ENCODE results near the gene MEIS2. TPM values are rescaled to one million over a fixed set of nuclear protein-coding genes. Genes with fewer than 3 reads are reported as not detected.

The MEIS2 gene
- total RNA-seq, 2 experiments from 2014 or later: not detected

GRCh38 chr15:36907295-36907694 lies 193.1 kb downstream of the MEIS2 start:
- H3K4me3 Mint-ChIP-seq: no peak overlapping the region
- CTCF ChIA-PET: interaction anchor here (0.7 kb wide), 1 partner anchor 170 kb away, joined by 3 read pairs; no protein-coding TSS in a partner anchor

GRCh38 chr15:36905908-36906307 lies 194.4 kb downstream of the MEIS2 start:
- no peak overlapping the region for H3K27ac Mint-ChIP-seq
- H3K27me3 Mint-ChIP-seq (ENCODE audit: low read depth): peaks cover 13% of the 10 kb centered on the region
- no peak overlapping the region for H3K4me3 Mint-ChIP-seq
- H3K4me1 Mint-ChIP-seq (ENCODE audit: low read depth): no peaks in the 10 kb centered on the region
- no peaks in the 10 kb centered on the region for H3K36me3 Mint-ChIP-seq (ENCODE audit: low read depth)
- no peak for DNase-seq
- intact Hi-C loops (cut with micrococcal nuclease): no loop called here
- CTCF ChIA-PET: no interaction called here
- no peaks in the 10 kb centered on the region for H3K9me3 Mint-ChIP-seq

More at GRCh38 chr15:36907295-36907694, 193.1 kb downstream of the MEIS2 start:
- Mint-ChIP-seq H3K27me3 (ENCODE audit: low read depth) (peaks cover 9% of the 10 kb centered on the region), H3K9me3 (no peaks in the 10 kb centered on the region), H3K36me3 (ENCODE audit: low read depth) (no peaks in the 10 kb centered on the region), H3K27ac (no peak overlapping the region), H3K4me1 (ENCODE audit: low read depth) (no peaks in the 10 kb centered on the region)
- DNase-seq: no peak
- intact Hi-C loops (cut with micrococcal nuclease): no loop called here

- Mint-ChIP-seq H3K27ac (no peak overlapping the region), H3K4me3 (no peak overlapping the region), H3K27me3 (ENCODE audit: low read depth) (peaks cover 15% of the 10 kb centered on the region), H3K4me1 (ENCODE audit: low read depth) (no peaks in the 10 kb centered on the region), H3K9me3 (no peaks in the 10 kb centered on the region), H3K36me3 (ENCODE audit: low read depth) (no peaks in the 10 kb centered on the region)
- DNase-seq: no peak
- intact Hi-C loops (cut with micrococcal nuclease): no loop called here
- CTCF ChIA-PET: no interaction called here
Measured at GRCh38 chr15:36904715-36905114, 195.6 kb downstream of the MEIS2 start.

GRCh38 chr15:36903922-36904556 lies 196.3 kb downstream of the MEIS2 start:
- Mint-ChIP-seq H3K9me3 (no peaks in the 10 kb centered on the region), H3K4me1 (ENCODE audit: low read depth) (no peaks in the 10 kb centered on the region), H3K27ac (no peak overlapping the region), H3K27me3 (ENCODE audit: low read depth) (peaks cover 15% of the 10 kb centered on the region), H3K36me3 (ENCODE audit: low read depth) (no peaks in the 10 kb centered on the region), H3K4me3 (no peak overlapping the region)
- intact Hi-C loops (cut with micrococcal nuclease): no loop called here
- no peak for DNase-seq
- CTCF ChIA-PET: no interaction called here

- Mint-ChIP-seq H3K4me1 (ENCODE audit: low read depth) (no peaks in the 10 kb centered on the region), H3K27ac (no peak overlapping the region), H3K36me3 (ENCODE audit: low read depth) (no peaks in the 10 kb centered on the region), H3K9me3 (no peaks in the 10 kb centered on the region), H3K27me3 (ENCODE audit: low read depth) (peaks cover 15% of the 10 kb centered on the region), H3K4me3 (no peak overlapping the region)
- intact Hi-C loops (cut with micrococcal nuclease): no loop called here
- CTCF ChIA-PET: no interaction called here
- DNase-seq: no peak
Measured at GRCh38 chr15:36903195-36903594, 197.2 kb downstream of the MEIS2 start.

- Mint-ChIP-seq H3K4me3 (no peak overlapping the region), H3K4me1 (ENCODE audit: low read depth) (no peaks in the 10 kb centered on the region), H3K9me3 (no peaks in the 10 kb centered on the region), H3K36me3 (ENCODE audit: low read depth) (no peaks in the 10 kb centered on the region), H3K27me3 (ENCODE audit: low read depth) (peaks cover 20% of the 10 kb centered on the region), H3K27ac (no peak overlapping the region)
- intact Hi-C loops (cut with micrococcal nuclease): no loop called here
- DNase-seq: no peak
- CTCF ChIA-PET: interaction anchor here (0.7 kb wide), 1 partner anchor 18 kb away, joined by 3 read pairs; no protein-coding TSS in a partner anchor
Measured at GRCh38 chr15:36901012-36901411, 199.3 kb downstream of the MEIS2 start.

GRCh38 chr15:36899696-36900095 lies 200.7 kb downstream of the MEIS2 start:
- H3K27me3 Mint-ChIP-seq (ENCODE audit: low read depth): peaks cover 20% of the 10 kb centered on the region
- no peaks in the 10 kb centered on the region for H3K4me1 Mint-ChIP-seq (ENCODE audit: low read depth)
- H3K36me3 Mint-ChIP-seq (ENCODE audit: low read depth): no peaks in the 10 kb centered on the region
- CTCF ChIA-PET: interaction anchor here (0.6 kb wide), 1 partner anchor 17 kb away, joined by 3 read pairs; no protein-coding TSS in a partner anchor
- no peak overlapping the region for H3K27ac Mint-ChIP-seq
- intact Hi-C loops (cut with micrococcal nuclease): no loop called here
- DNase-seq: no peak
- no peak overlapping the region for H3K4me3 Mint-ChIP-seq
- H3K9me3 Mint-ChIP-seq: no peaks in the 10 kb centered on the region

- Mint-ChIP-seq H3K9me3 (no peaks in the 10 kb centered on the region), H3K4me3 (no peak overlapping the region), H3K27me3 (ENCODE audit: low read depth) (peaks cover 13% of the 10 kb centered on the region), H3K27ac (no peak overlapping the region), H3K36me3 (ENCODE audit: low read depth) (no peaks in the 10 kb centered on the region), H3K4me1 (ENCODE audit: low read depth) (no peaks in the 10 kb centered on the region)
- CTCF ChIA-PET: interaction anchor here (0.7 kb wide), 1 partner anchor 1083 kb away, joined by 3 read pairs; no protein-coding TSS in a partner anchor
- DNase-seq: no peak
- intact Hi-C loops (cut with micrococcal nuclease): no loop called here
Measured at GRCh38 chr15:36898536-36899126, 201.7 kb downstream of the MEIS2 start.

- intact Hi-C loops (cut with micrococcal nuclease): no loop called here
- no peaks in the 10 kb centered on the region for H3K36me3 Mint-ChIP-seq (ENCODE audit: low read depth)
Measured at GRCh38 chr15:36897834-36898233, 202.5 kb downstream of the MEIS2 start.

GRCh38 chr15:36896949-36897348 lies 203.4 kb downstream of the MEIS2 start:
- no peak for DNase-seq
- no peaks in the 10 kb centered on the region for H3K9me3 Mint-ChIP-seq
- CTCF ChIA-PET: no interaction called here
- H3K27me3 Mint-ChIP-seq (ENCODE audit: low read depth): peaks cover 15% of the 10 kb centered on the region
- H3K36me3 Mint-ChIP-seq (ENCODE audit: low read depth): no peaks in the 10 kb centered on the region
- intact Hi-C loops (cut with micrococcal nuclease): no loop called here
- no peak overlapping the region for H3K4me3 Mint-ChIP-seq
- H3K27ac Mint-ChIP-seq: no peak overlapping the region
- no peaks in the 10 kb centered on the region for H3K4me1 Mint-ChIP-seq (ENCODE audit: low read depth)

More at GRCh38 chr15:36897834-36898233, 202.5 kb downstream of the MEIS2 start:
- H3K27me3 Mint-ChIP-seq (ENCODE audit: low read depth): peaks cover 13% of the 10 kb centered on the region
- no peak overlapping the region for H3K27ac Mint-ChIP-seq
- no peaks in the 10 kb centered on the region for H3K4me1 Mint-ChIP-seq (ENCODE audit: low read depth)
- no peak for DNase-seq
- H3K4me3 Mint-ChIP-seq: no peak overlapping the region
- CTCF ChIA-PET: no interaction called here
- no peaks in the 10 kb centered on the region for H3K9me3 Mint-ChIP-seq

GRCh38 chr15:36894075-36894474 lies 206.3 kb downstream of the MEIS2 start:
- Mint-ChIP-seq H3K27me3 (ENCODE audit: low read depth) (peaks cover 25% of the 10 kb centered on the region), H3K4me3 (no peak overlapping the region), H3K27ac (no peak overlapping the region), H3K9me3 (no peaks in the 10 kb centered on the region), H3K4me1 (ENCODE audit: low read depth) (no peaks in the 10 kb centered on the region), H3K36me3 (ENCODE audit: low read depth) (no peaks in the 10 kb centered on the region)
- CTCF ChIA-PET: interaction anchor here (0.6 kb wide), 1 partner anchor 461 kb away, joined by 5 read pairs; no protein-coding TSS in a partner anchor
- intact Hi-C loops (cut with micrococcal nuclease): no loop called here
- DNase-seq: no peak

- H3K36me3 Mint-ChIP-seq (ENCODE audit: low read depth): no peaks in the 10 kb centered on the region
- no peak overlapping the region for H3K4me3 Mint-ChIP-seq
- no peaks in the 10 kb centered on the region for H3K4me1 Mint-ChIP-seq (ENCODE audit: low read depth)
- no peaks in the 10 kb centered on the region for H3K9me3 Mint-ChIP-seq
- H3K27me3 Mint-ChIP-seq (ENCODE audit: low read depth): peaks cover 30% of the 10 kb centered on the region
- CTCF ChIA-PET: no interaction called here
- intact Hi-C loops (cut with micrococcal nuclease): no loop called here
- DNase-seq: no peak
- no peak overlapping the region for H3K27ac Mint-ChIP-seq
Measured at GRCh38 chr15:36893276-36893675, 207.1 kb downstream of the MEIS2 start.

All from activated naive CD4-positive, alpha-beta T cell treated with anti-CD3 and anti-CD28 coated beads for 36 hours (primary cell).